Peyer's patch (tissue), 4 donors: ENCODE measurements around the gene TIGIT.

ENCODE experiments used
- POLR2A ChIP-seq, 2 donors: fragments of 450-650 bp; IDR thresholded peaks; one replicate each; pipeline ENCODE4 v1.5.1; 2017; ENCODE audit warnings: antibody characterized with exemption in 2 of 2, mild to moderate bottlenecking in 2 of 2, moderate library complexity in 2 of 2
- TF ChIP-seq, protein P1 (sequence below), 6 experiments: fragments of 450-650 bp in 4 of 6; fragments of 200-600 bp in 2 of 6; sonication (generic) in 1 of 6; IDR thresholded peaks; one replicate each; pipeline ENCODE4 v1.5.1; 2017 to 2019; ENCODE audit warnings: antibody characterized with exemption in 6 of 6, mild to moderate bottlenecking in 3 of 6, moderate library complexity in 1 of 6

DNA sequence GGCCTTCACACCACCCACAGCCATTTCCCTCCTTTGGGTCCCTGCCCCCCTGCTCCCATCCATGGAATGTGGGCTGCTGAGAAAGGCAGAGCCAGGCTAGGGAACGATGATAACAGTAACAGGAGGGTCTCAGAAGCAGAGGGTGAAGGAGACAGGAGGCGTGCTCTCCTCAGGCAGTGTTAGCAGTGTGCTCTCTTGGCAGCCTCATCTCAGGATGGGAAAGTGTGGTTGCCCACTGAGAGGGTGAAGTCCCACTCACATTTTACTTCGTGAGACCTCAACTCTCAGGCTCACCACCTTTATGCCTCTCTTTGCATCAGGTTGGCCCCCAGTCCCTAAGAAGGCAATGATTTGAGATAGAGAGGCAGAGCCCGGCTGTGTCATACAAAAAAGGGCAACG is 24.5 kb downstream of the TIGIT start:
- no peak for TF ChIP-seq POLR2A (IDR thresholded peaks at IDR 0.05)
- TF ChIP-seq, protein P1, sequence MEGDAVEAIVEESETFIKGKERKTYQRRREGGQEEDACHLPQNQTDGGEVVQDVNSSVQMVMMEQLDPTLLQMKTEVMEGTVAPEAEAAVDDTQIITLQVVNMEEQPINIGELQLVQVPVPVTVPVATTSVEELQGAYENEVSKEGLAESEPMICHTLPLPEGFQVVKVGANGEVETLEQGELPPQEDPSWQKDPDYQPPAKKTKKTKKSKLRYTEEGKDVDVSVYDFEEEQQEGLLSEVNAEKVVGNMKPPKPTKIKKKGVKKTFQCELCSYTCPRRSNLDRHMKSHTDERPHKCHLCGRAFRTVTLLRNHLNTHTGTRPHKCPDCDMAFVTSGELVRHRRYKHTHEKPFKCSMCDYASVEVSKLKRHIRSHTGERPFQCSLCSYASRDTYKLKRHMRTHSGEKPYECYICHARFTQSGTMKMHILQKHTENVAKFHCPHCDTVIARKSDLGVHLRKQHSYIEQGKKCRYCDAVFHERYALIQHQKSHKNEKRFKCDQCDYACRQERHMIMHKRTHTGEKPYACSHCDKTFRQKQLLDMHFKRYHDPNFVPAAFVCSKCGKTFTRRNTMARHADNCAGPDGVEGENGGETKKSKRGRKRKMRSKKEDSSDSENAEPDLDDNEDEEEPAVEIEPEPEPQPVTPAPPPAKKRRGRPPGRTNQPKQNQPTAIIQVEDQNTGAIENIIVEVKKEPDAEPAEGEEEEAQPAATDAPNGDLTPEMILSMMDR (IDR thresholded peaks at IDR 0.05), result no peak
